SH-SY5Y (cell line): ENCODE results near the gene PCDH1.

Source experiments
- GATA2 ChIP-seq: IDR thresholded peaks from 2 replicates; pipeline ENCODE4 v1.6.1; 2011; ENCODE audit warnings: mild to moderate bottlenecking, low read depth, low read length
- GATA3 ChIP-seq: IDR thresholded peaks from 2 replicates; pipeline ENCODE4 v1.6.1; 2011; ENCODE audit warnings: low read depth, mild to moderate bottlenecking, low read length, moderate library complexity

- TF ChIP-seq GATA2 (no peak), GATA3 (no peak)
Observed at GRCh38 chr5:141823056-141823455, 55.2 kb downstream of the PCDH1 start.
